ENCODE data around the gene RNU6-8. TPM values are rescaled to one million over a fixed set of nuclear protein-coding genes. Genes with fewer than 3 reads are reported as not detected.

RNU6-8 gene
- total RNA-seq, 3 donors from 2014 or later: not detected

GRCh38 chr14:32190673-32191072 lies 12.4 kb downstream of the RNU6-8 start:
- Histone ChIP-seq H3K9me3 (no peaks in the 10 kb centered on the region), H3K4me1 (ENCODE audit: low read depth) (no peaks in the 10 kb centered on the region), H3K36me3 (ENCODE audit: low read depth) (no peaks in the 10 kb centered on the region), H3K4me3 (no peak overlapping the region)
- intact Hi-C loops (cut with DNase I, micrococcal nuclease): no loop called here
- DNase-seq (no peak), ATAC-seq (peak; percentile 75)
- TF ChIP-seq CTCF (IDR thresholded peaks at IDR 0.05): no peak

GRCh38 chr14:32189811-32190210 lies 13.3 kb downstream of the RNU6-8 start:
- peaks cover 6% of the 10 kb centered on the region for H3K9me3 ChIP-seq
- ATAC-seq (no peak), DNase-seq (no peak)
- no peak overlapping the region for H3K4me3 ChIP-seq
- intact Hi-C loops (cut with DNase I, micrococcal nuclease): no loop called here
- no peaks in the 10 kb centered on the region for H3K36me3 ChIP-seq (ENCODE audit: low read depth)
- no peak for TF ChIP-seq CTCF (IDR thresholded peaks at IDR 0.05)
- no peaks in the 10 kb centered on the region for H3K4me1 ChIP-seq (ENCODE audit: low read depth)

GRCh38 chr14:32186248-32186647 lies 16.8 kb downstream of the RNU6-8 start:
- ATAC-seq: no peak

GRCh38 chr14:32185097-32185496 lies 18.0 kb downstream of the RNU6-8 start:
- Histone ChIP-seq H3K4me1 (ENCODE audit: low read depth) (no peaks in the 10 kb centered on the region), H3K36me3 (ENCODE audit: low read depth) (no peaks in the 10 kb centered on the region), H3K9me3 (peaks cover 6% of the 10 kb centered on the region), H3K4me3 (no peak overlapping the region)
- no peak for TF ChIP-seq CTCF (IDR thresholded peaks at IDR 0.05)
- DNase-seq (no peak), ATAC-seq (no peak)
- intact Hi-C loops (cut with DNase I, micrococcal nuclease): no loop called here

More at GRCh38 chr14:32186248-32186647, 16.8 kb downstream of the RNU6-8 start:
- no peak for DNase-seq
- no peak for TF ChIP-seq CTCF (IDR thresholded peaks at IDR 0.05)
- intact Hi-C loops (cut with DNase I, micrococcal nuclease): no loop called here
- Histone ChIP-seq H3K4me3 (no peak overlapping the region), H3K4me1 (ENCODE audit: low read depth) (no peaks in the 10 kb centered on the region), H3K9me3 (peaks cover 6% of the 10 kb centered on the region), H3K36me3 (ENCODE audit: low read depth) (no peaks in the 10 kb centered on the region)

GRCh38 chr14:32183151-32184058 lies 19.7 kb downstream of the RNU6-8 start:
- Histone ChIP-seq H3K4me1 (ENCODE audit: low read depth) (no peaks in the 10 kb centered on the region), H3K9me3 (peaks cover 6% of the 10 kb centered on the region), H3K36me3 (ENCODE audit: low read depth) (no peaks in the 10 kb centered on the region), H3K4me3 (no peak overlapping the region)
- TF ChIP-seq CTCF (IDR thresholded peaks at IDR 0.05): no peak
- intact Hi-C loops (cut with DNase I, micrococcal nuclease): no loop called here
- DNase-seq: no peak
- ATAC-seq: no peak

Data from mucosa of descending colon (tissue), 3 donors.